IgD-negative memory B cell (primary cell): ENCODE measurements around the gene CDV3. TPM values are rescaled to one million over a fixed set of nuclear protein-coding genes. Genes with fewer than 3 reads are reported as not detected.
"Not testable (repeated sequence)": the region's sequence is repeated elsewhere in the genome, so short reads cannot be mapped to it uniquely, and the experiment has no call there.

Experiments
- H3K27ac Mint-ChIP-seq, 3 donors: one replicate each; pipeline ENCODE4 v1.8.0; 2020 to 2022; ENCODE audit warnings: mild to moderate bottlenecking in 3 of 3, mixed read lengths in 3 of 3, moderate library complexity in 1 of 3
- H3K27me3 Mint-ChIP-seq: one replicate; pipeline ENCODE4 v1.8.0; 2021; ENCODE audit warnings: mixed read lengths
- H3K36me3 Mint-ChIP-seq: one replicate; pipeline ENCODE4 v1.8.0; 2020; ENCODE audit warnings: mild to moderate bottlenecking, mixed read lengths
- H3K4me1 Mint-ChIP-seq, 3 donors: one replicate each; pipeline ENCODE4 v1.8.0; 2020 to 2022; ENCODE audit warnings: mixed read lengths in 3 of 3, mild to moderate bottlenecking in 1 of 3
- H3K4me3 Mint-ChIP-seq, 4 donors: one replicate each; pipeline ENCODE4 v1.8.0; 2020 to 2022; ENCODE audit warnings: mild to moderate bottlenecking in 4 of 4, mixed read lengths in 4 of 4, moderate library complexity in 3 of 4
- H3K9me3 Mint-ChIP-seq, 3 donors: one replicate each; pipeline ENCODE4 v1.8.0; 2020 to 2021; ENCODE audit warnings: mixed read lengths in 3 of 3, mild to moderate bottlenecking in 1 of 3
- polyA plus RNA-seq: library from polyadenylated mRNA; unstranded; fragments of 300-500 nt; fragmentation: Illumina TruSeq; gene quantifications from one replicate; pipeline ENCODE4 v1.2.3, GENCODE V29; 2021

CDV3 gene
- polyA plus RNA-seq, 1 donor from 2014 or later, result 39.7 TPM

GRCh38 chr3:133548090-133548489, 25.4 kb upstream of the CDV3 start:
- H3K36me3 Mint-ChIP-seq, result no peaks in the 10 kb centered on the region
- H3K4me3 Mint-ChIP-seq, result no peak overlapping the region
- no peak overlapping the region for H3K27ac Mint-ChIP-seq
- no peaks in the 10 kb centered on the region for H3K9me3 Mint-ChIP-seq
- no peaks in the 10 kb centered on the region for H3K27me3 Mint-ChIP-seq
- peaks cover 0 to 9% (median 9%) of the 10 kb centered on the region in 3 donors for H3K4me1 Mint-ChIP-seq

- peaks cover 0 to 9% (median 9%) of the 10 kb centered on the region in 3 donors for H3K4me1 Mint-ChIP-seq
- H3K9me3 Mint-ChIP-seq, result no peaks in the 10 kb centered on the region
- no peaks in the 10 kb centered on the region for H3K36me3 Mint-ChIP-seq
- H3K27me3 Mint-ChIP-seq, result no peaks in the 10 kb centered on the region
- H3K4me3 Mint-ChIP-seq, result peak overlapping the region in 1 of 4 donors; percentile 76
- H3K27ac Mint-ChIP-seq, result no peak overlapping the region
Observed at GRCh38 chr3:133549565-133549964, 23.9 kb upstream of the CDV3 start.

- not testable (repeated sequence) for H3K9me3 Mint-ChIP-seq, H3K4me3 Mint-ChIP-seq, H3K27ac Mint-ChIP-seq, H3K36me3 Mint-ChIP-seq, H3K27me3 Mint-ChIP-seq
- H3K4me1 Mint-ChIP-seq, result peaks cover 0 to 11% (median 9%) of the 10 kb centered on the region in 3 donors
Observed at GRCh38 chr3:133551589-133551988, 21.9 kb upstream of the CDV3 start.

- no peaks in the 10 kb centered on the region for H3K27me3 Mint-ChIP-seq
Observed at GRCh38 chr3:133561679-133562078, 11.8 kb upstream of the CDV3 start.

GRCh38 chr3:133562376-133562775, 11.1 kb upstream of the CDV3 start:
- Mint-ChIP-seq H3K27me3 (no peaks in the 10 kb centered on the region), H3K4me1 (peaks cover 8 to 11% (median 10%) of the 10 kb centered on the region in 3 donors), H3K27ac (peak overlapping the region in 1 of 3 donors; percentile 88), H3K9me3 (no peaks in the 10 kb centered on the region), H3K4me3 (no peak overlapping the region), H3K36me3 (peaks cover 1% of the 10 kb centered on the region)

More at GRCh38 chr3:133561679-133562078, 11.8 kb upstream of the CDV3 start:
- H3K36me3 Mint-ChIP-seq, result peaks cover 1% of the 10 kb centered on the region
- H3K9me3 Mint-ChIP-seq, result no peaks in the 10 kb centered on the region
- peak overlapping the region in 1 of 4 donors; percentile 53 for H3K4me3 Mint-ChIP-seq
- no peak overlapping the region for H3K27ac Mint-ChIP-seq
- H3K4me1 Mint-ChIP-seq, result peaks cover 3 to 7% (median 4%) of the 10 kb centered on the region in 3 donors

GRCh38 chr3:133563186-133563591, 10.3 kb upstream of the CDV3 start:
- peaks cover 12 to 15% (median 14%) of the 10 kb centered on the region in 3 donors for H3K4me1 Mint-ChIP-seq
- H3K27me3 Mint-ChIP-seq, result no peaks in the 10 kb centered on the region
- H3K36me3 Mint-ChIP-seq, result peaks cover 1% of the 10 kb centered on the region
- no peaks in the 10 kb centered on the region for H3K9me3 Mint-ChIP-seq
- H3K4me3 Mint-ChIP-seq, result no peak overlapping the region
- no peak overlapping the region for H3K27ac Mint-ChIP-seq

GRCh38 chr3:133563816-133564215, 9.7 kb upstream of the CDV3 start:
- H3K36me3 Mint-ChIP-seq, result peaks cover 1% of the 10 kb centered on the region
- no peaks in the 10 kb centered on the region for H3K9me3 Mint-ChIP-seq
- H3K4me1 Mint-ChIP-seq, result peaks cover 12 to 16% (median 14%) of the 10 kb centered on the region in 3 donors
- H3K27ac Mint-ChIP-seq, result peak overlapping the region in 1 of 3 donors; percentile 13
- H3K27me3 Mint-ChIP-seq, result no peaks in the 10 kb centered on the region
- H3K4me3 Mint-ChIP-seq, result no peak overlapping the region

- Mint-ChIP-seq H3K4me3 (peak overlapping the region in 1 of 4 donors; percentile 10), H3K4me1 (peaks cover 24 to 43% (median 31%) of the 10 kb centered on the region in 3 donors), H3K36me3 (no peaks in the 10 kb centered on the region), H3K9me3 (no peaks in the 10 kb centered on the region), H3K27ac (peak overlapping the region in 1 of 3 donors; percentile 21), H3K27me3 (no peaks in the 10 kb centered on the region)
Observed at GRCh38 chr3:133568294-133569014, 5.0 kb upstream of the CDV3 start.

- no peaks in the 10 kb centered on the region for H3K27me3 Mint-ChIP-seq
Observed at GRCh38 chr3:133570139-133570936, 3.1 kb upstream of the CDV3 start.

GRCh38 chr3:133570937-133571320, 2.6 kb upstream of the CDV3 start:
- no peak overlapping the region for H3K27ac Mint-ChIP-seq
- H3K4me3 Mint-ChIP-seq, result peak overlapping the region in 2 of 4 donors; percentile 5 to 10
- H3K36me3 Mint-ChIP-seq, result no peaks in the 10 kb centered on the region
- H3K4me1 Mint-ChIP-seq, result peaks cover 36 to 53% (median 39%) of the 10 kb centered on the region in 3 donors
- H3K9me3 Mint-ChIP-seq, result no peaks in the 10 kb centered on the region
- no peaks in the 10 kb centered on the region for H3K27me3 Mint-ChIP-seq

More at GRCh38 chr3:133570139-133570936, 3.1 kb upstream of the CDV3 start:
- Mint-ChIP-seq H3K9me3 (no peaks in the 10 kb centered on the region), H3K4me1 (peaks cover 31 to 50% (median 33%) of the 10 kb centered on the region in 3 donors), H3K36me3 (no peaks in the 10 kb centered on the region), H3K4me3 (peak overlapping the region; percentile 10 to 58 (median 28)), H3K27ac (peak overlapping the region in 1 of 3 donors; percentile 56)

- peak overlapping the region; percentile 85 to 95 (median 94) for H3K4me3 Mint-ChIP-seq
- no peaks in the 10 kb centered on the region for H3K27me3 Mint-ChIP-seq
- no peaks in the 10 kb centered on the region for H3K9me3 Mint-ChIP-seq
- H3K4me1 Mint-ChIP-seq, result peaks cover 40 to 50% (median 45%) of the 10 kb centered on the region in 3 donors
- H3K27ac Mint-ChIP-seq, result peak overlapping the region; percentile 99
- H3K36me3 Mint-ChIP-seq, result peaks cover 2% of the 10 kb centered on the region
Observed at GRCh38 chr3:133572158-133573053, 1.1 kb upstream of the CDV3 start.

GRCh38 chr3:133573054-133573628, 345 bp upstream of the CDV3 start:
- peaks cover 2% of the 10 kb centered on the region for H3K36me3 Mint-ChIP-seq
- H3K4me3 Mint-ChIP-seq, result peak overlapping the region; percentile 85 to 95 (median 94)
- no peaks in the 10 kb centered on the region for H3K27me3 Mint-ChIP-seq
- no peaks in the 10 kb centered on the region for H3K9me3 Mint-ChIP-seq
- H3K4me1 Mint-ChIP-seq, result peaks cover 43 to 53% (median 49%) of the 10 kb centered on the region in 3 donors
- H3K27ac Mint-ChIP-seq, result peak overlapping the region; percentile 99

- peak overlapping the region; percentile 80 to 96 (median 92) for H3K27ac Mint-ChIP-seq
- peaks cover 52 to 63% (median 53%) of the 10 kb centered on the region in 3 donors for H3K4me1 Mint-ChIP-seq
- no peaks in the 10 kb centered on the region for H3K9me3 Mint-ChIP-seq
- peaks cover 2% of the 10 kb centered on the region for H3K36me3 Mint-ChIP-seq
- no peaks in the 10 kb centered on the region for H3K27me3 Mint-ChIP-seq
- H3K4me3 Mint-ChIP-seq, result peak overlapping the region; percentile 85 to 98 (median 97)
Observed at GRCh38 chr3:133574260-133574881, 885 bp downstream of the CDV3 start.

- Mint-ChIP-seq H3K9me3 (no peaks in the 10 kb centered on the region), H3K27me3 (no peaks in the 10 kb centered on the region), H3K4me3 (peak overlapping the region; percentile 85 to 98 (median 97)), H3K36me3 (peaks cover 2% of the 10 kb centered on the region), H3K27ac (peak overlapping the region; percentile 80 to 96 (median 92)), H3K4me1 (peaks cover 50 to 57% (median 52%) of the 10 kb centered on the region in 3 donors)
Observed at GRCh38 chr3:133575086-133575485, 1.6 kb downstream of the CDV3 start.
